ENCODE results near the gene IPO8.
"Not testable (repeated sequence)": the region's sequence is repeated elsewhere in the genome, so short reads cannot be mapped to it uniquely, and the experiment has no call there.

Gene IPO8

DNA sequence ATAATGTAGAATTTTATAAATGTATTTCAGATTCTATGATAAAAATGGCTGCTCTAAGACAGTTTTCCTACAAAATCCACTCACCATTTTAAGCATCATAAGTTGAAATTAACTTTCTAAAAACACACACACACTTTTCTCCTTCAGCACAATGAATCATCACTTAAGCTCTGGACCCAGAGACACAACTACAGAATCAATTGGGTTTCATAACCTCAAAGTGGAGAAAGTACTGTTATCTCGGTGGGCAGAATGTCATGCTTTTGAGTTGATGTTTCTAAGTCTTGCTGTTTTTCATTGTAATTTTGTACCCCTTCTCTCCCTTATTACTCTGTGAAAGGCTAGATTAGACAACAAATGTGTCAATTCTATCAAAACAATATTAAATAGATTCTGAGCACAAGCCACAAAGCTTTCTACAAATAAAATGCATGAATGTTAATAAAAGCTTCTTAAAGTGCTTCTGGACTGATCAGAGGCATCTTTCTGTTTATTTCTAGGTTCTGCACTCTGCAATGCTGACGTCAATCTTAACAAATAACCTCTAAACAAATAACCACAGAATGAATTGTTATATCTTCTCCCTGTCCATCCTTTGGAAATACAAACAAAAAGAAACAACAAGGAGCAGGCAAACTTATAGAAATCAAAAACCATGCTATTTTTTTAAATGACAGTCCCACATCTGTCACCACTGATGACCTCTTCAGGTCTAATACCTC, 8.2 kb downstream of the IPO8 start:
- no peak for DNase-seq (ENCODE audit: low read depth)

DNA sequence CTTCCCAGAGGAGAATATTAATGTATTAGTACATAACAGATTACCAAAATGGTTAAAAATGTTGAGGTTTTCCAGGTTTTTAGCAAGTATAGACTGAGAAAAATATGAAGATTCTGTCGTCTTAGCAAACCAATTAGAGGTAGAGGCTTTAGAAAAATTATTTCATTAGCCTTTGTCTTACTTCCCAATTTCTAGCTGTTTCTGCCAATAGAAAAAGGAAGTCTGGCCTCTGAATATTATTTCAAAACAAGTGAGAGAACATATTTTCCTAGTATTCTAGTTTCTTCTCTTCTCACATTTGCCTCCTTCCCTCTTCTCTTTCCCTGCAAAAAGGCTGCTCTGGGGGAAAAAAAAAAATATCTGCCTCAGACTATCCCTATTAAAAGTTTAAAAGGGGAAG, 16.4 kb downstream of the IPO8 start:
- DNase-seq (ENCODE audit: low read depth), result no peak

DNA sequence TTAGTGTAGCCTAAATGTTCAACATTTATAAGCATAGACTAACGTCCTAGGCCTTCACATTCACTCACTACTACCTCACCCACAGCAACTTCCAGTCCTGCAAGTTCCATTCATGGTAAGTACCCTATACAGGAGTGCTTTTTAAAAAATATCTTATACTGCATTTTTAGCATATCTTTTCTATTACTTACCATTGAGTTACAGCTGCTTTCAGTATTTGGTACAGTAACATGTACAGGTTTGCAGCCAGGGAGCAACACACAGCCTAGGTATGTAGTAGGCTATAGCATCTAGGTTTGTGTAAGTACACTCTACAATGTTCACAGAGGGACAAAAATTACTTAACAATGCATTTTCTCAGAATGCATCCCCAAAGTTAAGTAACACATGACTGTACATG, 17.4 kb downstream of the IPO8 start:
- no peak for DNase-seq (ENCODE audit: low read depth)

DNA sequence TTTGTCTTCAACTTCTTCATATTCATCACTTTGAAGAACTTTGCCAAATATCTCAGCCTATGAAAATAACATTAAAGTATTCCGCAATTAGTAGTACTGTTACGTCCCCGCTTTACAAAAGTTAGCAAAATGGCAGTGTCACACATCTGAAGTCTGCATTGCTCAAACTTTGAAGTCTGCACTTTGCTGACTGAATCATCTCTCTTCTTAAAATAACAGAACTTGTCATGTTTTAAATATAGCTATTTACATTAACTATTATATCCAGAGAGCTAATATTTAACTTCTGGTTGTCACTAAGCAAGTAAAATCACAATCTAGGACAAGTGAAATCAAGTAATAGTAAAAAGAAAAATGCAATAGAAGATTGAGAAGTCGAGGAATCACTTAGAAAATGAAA, 34.5 kb downstream of the IPO8 start:
- DNase-seq (ENCODE audit: low read depth), result no peak

DNA sequence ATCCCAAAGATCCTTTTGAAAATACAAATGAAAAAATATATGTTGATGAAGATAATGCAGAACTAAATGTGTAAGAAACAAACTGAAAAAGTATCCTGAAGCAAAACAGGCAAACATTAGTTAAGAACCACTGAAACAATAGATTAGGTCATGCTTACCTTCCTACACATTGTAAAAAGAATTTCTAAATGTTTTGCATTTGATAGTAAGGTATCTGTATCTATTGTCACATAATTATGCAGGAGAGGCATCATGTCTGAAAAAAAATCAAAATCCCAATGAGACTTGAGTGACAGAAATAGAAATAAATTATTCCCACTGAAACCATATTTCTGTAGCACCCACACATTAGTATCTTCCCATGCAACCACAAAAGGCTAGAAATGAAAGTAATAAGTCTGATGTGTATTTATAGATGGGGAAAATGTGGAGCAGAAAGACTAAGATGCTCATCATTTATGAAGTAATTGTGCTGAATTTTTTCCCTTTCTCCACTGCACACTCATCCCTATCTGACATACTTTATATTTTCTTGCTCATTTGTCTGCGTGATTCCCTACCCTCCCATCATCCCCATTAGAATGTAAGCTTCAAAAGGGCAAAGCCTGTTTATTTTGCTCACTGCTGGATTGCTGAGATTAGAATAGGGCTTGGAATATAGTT, 43.5 kb downstream of the IPO8 start:
- no peak for DNase-seq (ENCODE audit: low read depth)

DNA sequence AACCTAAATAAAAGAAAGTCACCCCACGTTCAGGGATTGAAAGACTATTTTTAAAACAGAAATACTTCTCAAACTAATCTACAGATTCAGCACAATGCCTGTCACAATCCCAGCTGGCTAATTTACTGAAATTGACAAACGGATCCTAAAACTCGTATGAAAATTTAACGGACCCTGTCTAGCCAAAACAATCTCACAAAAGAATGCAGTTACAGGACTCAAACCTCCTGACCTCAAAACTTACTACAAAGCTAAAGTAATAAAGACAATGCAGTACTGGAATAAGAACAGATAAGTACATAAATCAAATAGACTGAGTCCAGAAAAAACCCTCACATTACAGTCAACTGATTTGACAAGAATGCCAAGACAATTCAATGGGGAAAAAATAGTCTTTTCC, 48.8 kb downstream of the IPO8 start:
- DNase-seq (ENCODE audit: low read depth), result no peak

DNA sequence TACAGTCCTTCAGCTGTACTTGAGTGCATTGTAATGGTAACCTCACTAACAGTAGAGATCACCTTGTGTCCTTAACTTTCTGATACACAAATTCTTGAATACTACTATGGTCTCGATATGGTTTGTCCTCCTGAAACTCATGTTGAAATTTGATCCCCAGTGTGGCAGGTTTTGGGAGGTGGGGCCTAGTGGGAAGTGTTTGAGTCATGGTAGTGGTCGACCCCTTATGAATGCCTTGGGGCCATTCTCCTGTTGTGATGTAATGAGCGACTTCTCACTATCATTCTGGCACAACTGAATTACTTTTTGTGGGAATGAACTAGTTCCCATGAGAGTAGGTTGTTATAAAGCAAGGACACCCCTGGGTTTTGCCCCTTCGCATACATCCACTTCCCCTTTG, 52.3 kb downstream of the IPO8 start:
- no peak for DNase-seq (ENCODE audit: low read depth)

DNA sequence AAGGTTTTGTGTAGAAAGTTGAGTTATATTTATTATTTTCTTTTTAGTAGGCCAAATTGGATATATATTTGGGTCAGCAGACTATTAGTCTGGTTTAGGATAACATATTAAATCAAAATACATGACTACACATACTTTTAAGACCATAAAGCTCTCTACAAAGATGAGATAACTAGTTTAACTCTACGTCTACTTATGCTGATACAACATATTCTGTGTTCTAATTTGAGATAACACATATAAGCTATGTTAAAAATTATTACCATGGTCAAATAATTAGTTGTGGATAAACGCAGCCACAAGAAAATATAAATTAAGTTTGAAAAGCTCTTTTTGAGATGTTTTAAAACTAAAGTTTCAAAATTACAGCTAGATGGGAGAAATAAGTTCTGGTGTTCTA, 55.3 kb downstream of the IPO8 start:
- DNase-seq (ENCODE audit: low read depth), result no peak

DNA sequence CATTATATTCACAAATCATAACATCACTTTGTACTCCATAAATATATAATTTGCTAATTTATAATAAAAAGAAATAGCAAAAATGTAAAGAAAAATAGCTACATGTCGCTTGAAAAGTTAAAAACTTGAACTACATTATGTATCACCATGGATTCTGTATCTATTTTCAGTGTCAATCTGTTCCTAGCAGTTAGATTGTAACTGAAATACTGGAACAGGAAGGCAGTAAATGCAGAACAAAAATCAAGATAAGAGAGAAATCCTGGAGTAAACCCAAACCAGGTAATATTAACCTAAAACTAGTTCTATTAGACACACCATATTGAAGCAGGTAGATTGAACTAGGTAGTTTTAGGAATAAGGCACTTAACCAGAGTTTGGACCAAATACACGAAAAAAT, 60.3 kb downstream of the IPO8 start:
- DNase-seq (ENCODE audit: low read depth), result no peak

DNA sequence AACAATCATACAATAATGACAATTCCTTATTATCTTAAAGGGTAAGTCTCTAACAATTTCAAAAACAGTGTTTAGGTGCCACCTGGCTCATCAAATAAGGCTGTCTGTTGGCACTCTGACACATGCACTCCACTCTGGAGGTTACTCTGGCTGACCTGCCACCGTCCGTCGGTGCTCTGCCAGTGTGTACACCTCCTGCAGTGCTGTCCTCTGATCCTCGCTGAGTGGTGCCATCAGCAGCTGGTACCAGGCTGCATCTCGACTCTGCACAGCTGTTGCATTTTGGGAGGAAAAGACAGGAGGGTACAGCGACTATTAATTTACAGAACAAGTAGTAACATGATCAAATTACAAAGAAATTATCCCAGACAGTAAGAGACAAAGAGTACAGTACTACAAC, 63.9 kb downstream of the IPO8 start:
- DNase-seq (ENCODE audit: low read depth), result no peak

DNA sequence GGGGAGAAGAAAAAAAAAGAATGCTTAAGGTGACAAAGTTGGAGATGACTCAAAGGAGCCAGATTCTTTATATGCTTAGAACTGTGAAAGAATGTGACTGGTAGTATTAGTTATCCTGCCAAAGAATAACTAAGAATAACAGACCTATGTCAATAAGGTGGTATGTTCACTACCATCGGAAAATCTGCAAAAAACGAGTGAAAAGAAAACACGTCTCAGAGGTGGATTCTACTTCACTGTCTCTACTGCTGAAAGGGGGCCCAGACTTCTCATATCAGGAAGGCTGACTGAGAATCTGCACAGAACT, 64.7 kb downstream of the IPO8 start:
- no peak for DNase-seq (ENCODE audit: low read depth)

DNA sequence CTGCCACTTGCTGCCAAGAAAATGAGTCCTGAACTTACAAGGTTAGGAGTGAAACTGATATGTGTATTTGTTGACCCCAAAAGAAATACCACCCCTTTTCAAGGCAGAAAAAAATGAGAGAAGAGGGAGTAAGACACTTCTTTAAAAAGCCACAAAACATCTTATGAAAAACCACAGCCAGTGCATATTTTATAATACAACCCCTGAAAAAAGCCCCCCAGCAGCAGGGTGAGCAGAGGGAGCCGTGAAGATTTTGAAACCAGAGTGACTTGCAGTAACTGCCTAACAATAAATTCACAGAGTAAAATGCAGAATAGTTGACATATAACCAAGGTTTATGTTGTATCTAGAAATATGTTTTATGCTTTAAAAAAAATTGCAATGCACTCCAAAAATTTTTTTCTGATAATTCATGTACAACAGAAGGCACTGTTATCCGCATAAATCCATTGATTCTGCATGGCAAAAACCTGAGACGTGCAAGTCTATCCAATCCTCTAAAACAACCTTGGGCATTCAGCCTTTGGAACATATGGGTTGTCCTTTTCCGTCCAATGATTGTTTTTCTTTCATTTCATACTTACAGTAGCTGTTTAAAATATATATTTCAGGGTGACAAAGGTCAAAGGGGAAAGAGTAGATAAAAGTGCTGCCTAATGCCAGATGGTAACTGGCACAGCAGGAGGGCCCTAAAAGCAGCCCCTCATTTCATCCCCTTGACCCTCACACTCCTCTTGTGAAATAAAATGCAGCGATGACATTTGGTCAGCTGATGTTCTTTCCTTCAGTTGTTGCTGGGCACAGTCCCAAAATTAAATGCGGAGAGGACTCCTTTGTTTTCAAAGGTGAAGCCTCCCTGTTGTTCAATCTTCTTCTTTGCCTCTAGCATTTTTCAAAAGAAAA, 65.3 kb downstream of the IPO8 start:
- no peak for DNase-seq (ENCODE audit: low read depth)

DNA sequence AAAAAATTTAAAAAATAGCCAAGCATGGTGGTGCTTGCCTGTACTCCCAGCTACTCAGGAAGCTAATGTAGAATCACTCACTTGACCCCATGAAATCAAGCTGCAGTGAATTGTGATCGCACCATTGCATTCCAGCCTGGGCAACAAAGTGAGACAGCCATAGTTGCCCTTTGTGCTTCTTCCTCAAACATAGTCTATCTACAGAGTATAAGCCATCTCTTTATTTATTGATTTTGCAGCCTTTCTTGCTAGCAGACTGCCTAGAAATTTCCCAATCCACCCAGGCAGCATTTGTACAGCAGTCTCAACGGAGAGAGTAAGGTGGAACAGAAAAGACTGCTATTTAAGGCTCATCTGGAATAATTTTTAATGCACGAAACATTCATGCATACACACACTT, 68.8 kb downstream of the IPO8 start:
- no peak for DNase-seq (ENCODE audit: low read depth)

DNA sequence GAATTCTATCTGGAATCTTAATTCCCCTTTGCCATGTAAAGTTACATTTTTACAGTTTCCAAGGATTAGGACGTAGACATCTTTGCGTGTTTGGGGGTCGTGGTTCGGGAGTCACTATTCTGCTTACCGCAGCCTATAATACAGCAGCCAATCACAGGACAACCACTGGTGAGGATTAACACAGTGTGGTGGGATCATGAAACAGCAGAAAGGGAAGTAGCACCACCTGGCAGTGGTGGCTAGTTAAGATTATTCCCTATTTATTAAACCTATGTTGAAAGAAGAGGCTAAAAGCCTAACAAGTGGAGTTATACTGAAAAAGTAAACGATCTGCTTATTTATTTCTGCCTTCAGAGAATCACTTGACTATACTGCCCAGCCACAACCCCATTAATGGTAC, 71.7 kb downstream of the IPO8 start:
- DNase-seq (ENCODE audit: low read depth), result no peak

DNA sequence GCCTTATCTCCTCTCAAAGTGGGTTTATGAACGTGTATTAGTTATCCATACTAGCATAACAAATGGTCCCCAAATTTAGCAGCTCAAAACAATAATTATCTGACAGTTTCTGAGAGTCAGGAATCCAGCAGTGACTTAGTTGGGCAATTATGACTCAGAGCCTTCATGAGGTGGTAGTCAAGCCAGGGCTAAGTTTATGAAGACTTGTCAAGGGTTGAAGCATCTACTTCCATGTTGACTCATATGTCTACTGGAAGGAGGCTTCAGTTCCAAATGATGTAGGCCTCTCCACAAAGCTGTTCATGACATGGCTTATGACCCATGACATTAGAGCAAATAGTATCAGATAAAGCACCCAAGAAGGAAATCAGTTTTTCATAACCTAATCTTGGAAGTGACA, 73.2 kb downstream of the IPO8 start:
- no peak for DNase-seq (ENCODE audit: low read depth)

DNA sequence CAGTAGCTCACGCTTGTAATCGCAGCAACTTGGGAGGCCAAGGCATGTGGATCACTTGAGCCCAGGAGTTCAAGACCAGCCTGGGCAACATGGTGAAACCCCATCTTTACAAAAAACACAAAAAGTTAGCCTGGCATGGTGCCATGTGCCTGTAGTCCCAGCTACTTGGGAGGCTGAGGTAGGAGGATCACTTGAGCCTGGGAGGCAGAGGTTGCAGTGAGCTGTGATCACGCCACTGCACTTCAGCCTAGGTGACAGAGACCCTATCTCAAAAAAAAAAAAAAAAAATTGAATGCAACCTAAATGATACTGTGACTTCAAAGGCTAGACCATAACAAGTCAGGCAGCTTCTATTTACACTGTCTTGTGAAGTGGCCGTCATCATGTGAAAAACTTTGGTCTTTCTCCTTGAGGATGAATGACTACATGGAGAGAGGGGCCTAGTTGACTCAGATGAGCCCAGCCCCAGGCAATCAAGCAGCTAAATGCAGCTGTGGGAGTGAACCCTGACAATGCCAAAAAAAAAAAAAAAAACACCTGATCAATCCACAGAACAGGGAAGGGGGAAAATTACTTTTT, 73.9 kb downstream of the IPO8 start:
- DNase-seq (ENCODE audit: low read depth), result not testable (repeated sequence)

DNA sequence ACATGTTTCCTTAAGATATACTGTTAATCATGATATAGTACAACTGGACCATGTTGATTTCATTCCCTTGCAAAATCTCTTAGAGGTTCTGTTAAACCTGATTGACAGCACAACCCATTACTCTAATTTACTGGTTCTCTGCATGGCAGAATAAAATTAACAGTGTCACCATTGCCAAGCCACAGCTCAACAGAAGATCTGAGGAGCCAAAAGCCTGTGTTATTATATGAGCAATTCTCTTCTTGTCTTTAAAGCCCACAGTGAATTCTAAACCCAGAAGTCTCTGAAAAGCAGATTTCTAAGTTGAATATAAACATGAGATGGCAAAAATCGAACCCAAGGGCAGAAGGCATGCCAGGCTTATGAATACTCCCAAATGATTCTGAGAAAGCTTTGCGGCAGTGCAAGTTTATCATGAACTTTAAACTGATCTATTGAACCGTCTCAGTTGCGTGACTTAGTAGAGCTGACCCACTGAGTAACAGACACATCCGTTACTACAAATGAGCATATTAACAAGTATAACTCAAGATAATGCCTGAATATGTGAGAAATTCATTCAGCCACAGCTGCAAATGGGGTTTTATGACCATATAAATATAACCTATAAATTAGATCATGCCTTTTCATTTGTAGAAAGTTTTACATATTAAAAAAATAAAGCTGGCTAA, 78.2 kb downstream of the IPO8 start:
- no peak for DNase-seq (ENCODE audit: low read depth)

DNA sequence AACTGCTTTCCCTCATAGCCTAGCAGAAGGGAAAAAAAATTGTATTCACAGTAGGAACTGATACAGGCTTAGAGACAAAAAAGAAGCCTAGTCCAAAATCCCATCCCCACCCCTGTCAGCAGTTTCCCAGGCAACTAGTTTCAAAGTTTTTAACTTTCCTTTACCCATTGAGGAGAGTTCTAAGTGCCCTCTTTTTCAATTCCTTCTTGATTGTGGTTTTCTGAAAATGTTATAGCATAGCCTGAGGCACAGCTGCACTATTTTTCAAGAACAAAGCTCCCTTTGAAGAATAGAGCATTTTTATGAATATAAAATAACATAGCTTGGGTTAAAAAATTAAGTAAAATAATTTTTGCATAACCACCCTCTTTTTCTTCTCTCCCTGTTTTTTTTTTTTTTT, 81.6 kb downstream of the IPO8 start:
- no peak for DNase-seq (ENCODE audit: low read depth)

DNA sequence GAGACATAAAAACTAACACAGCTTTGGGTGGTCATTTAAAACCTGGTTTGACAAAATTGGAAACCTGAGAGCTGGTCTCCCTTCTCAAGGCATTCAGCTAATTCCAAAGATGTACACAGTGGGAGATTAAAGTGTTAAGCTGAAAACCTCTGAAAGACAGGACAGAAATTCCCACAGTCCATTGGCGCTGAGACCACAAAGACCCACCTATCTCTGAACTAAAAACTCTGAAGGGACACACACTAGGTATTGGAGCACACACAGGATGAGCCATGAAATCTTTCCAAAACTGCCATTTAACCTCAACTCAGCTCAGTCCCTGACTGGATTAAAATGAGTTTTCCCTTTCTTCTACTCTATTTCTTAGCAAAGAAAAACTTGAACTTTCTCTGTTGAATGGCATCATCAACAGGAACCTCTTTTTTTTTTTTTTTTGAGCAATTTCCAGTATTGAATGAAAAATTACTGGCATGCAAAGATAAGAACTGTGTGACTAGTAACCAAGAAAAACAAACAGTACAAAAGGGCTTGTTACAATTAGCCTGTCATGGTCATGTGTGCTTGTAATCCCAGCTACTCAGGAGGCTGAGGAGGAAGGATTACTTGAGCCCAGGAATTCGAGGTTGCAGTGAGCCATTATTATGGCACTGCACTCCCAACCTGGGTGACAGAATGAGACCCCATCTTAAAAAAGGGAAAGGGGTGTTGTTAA, 82.4 kb downstream of the IPO8 start:
- no peak for DNase-seq (ENCODE audit: low read depth)

DNA sequence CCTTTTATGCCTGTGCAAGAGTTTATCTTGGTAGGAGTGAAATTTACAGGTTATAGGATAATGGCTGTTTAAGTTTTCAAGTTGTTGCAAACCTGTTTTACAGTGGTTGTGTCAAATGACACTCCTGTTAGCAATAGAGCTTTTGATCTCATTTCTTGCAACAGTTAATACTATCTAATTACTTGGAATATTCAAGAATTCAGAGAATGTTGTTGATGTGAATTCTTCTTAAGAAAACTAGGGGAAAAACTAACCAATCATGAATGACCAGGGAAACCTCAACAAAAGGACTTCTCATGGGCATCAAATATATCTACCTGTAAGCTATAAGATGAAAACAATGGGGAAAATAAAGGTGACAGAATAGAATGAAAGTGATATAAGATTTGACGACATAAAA, 85.0 kb downstream of the IPO8 start:
- no peak for DNase-seq (ENCODE audit: low read depth)

DNA sequence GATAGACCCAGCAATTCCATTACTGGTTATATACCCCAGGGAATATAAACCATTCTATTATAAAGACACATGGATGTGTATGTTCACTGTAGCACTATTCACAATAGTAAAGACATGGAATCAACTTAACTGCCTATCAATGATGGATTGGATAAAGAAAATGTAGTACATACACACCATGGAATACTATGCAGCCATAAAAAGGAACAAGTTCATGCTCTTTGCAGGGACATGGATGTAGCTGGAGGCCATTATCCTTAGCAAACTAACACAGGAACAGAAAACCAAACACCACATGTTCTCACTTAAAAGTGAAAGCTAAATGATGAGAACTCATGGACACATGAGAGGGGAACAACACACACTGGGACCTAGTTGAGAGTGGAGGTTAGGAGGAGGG, 85.8 kb downstream of the IPO8 start:
- DNase-seq (ENCODE audit: low read depth), result not testable (repeated sequence)

DNA sequence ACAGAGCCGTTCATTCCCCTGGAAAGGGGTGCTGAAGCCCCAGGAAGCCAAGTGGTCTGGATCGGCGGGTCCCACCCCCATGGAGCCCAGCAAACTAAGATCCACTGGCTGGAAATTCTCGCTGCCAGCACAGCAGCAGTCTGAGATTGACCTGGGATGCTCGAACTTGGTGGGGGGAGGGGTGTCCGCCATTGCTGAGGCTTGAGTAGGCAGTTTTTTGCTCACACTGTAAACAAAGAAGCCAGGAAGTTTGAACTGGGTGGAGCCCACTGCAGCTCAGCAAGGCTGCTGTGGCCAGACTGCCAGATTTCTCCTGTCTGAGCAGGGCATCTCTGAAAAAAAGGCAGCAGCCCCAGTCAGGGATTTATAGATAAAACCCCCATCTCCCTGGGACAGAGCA, 91.4 kb downstream of the IPO8 start:
- DNase-seq (ENCODE audit: low read depth), result not testable (repeated sequence)
